Hepatocyte (in vitro differentiated cells): ENCODE measurements around the gene ANKRD44. TPM values are rescaled to one million over a fixed set of nuclear protein-coding genes. Genes with fewer than 3 reads are reported as not detected.

Experiments
- DNase-seq: peaks from one replicate; pipeline ENCODE4 v3.0.0-alpha.2; 2016; ENCODE audit warnings: low spot score
- H2AFZ ChIP-seq: fragments of 200-600 bp; sonication (generic); 2 replicates; pipeline ENCODE4 v1.6.0; 2016; ENCODE audit warnings: antibody characterized with exemption, mild to moderate bottlenecking
- H3K27ac ChIP-seq: fragments of 200-600 bp; sonication (generic); 2 replicates; pipeline ENCODE4 v1.5.1; 2016; ENCODE audit warnings: mild to moderate bottlenecking
- H3K27me3 ChIP-seq: fragments of 200-600 bp; sonication (generic); 2 replicates; pipeline ENCODE4 v1.6.1; 2016
- H3K36me3 ChIP-seq: fragments of 200-600 bp; sonication (generic); replicated peaks from 2 replicates; pipeline ENCODE4 v1.5.1; 2016; ENCODE audit warnings: low read depth; ENCODE audit not compliant: insufficient read depth
- H3K4me1 ChIP-seq: fragments of 200-600 bp; sonication (generic); 2 replicates; pipeline ENCODE4 v1.5.1; 2016; ENCODE audit warnings: mild to moderate bottlenecking, moderate library complexity; ENCODE audit not compliant: insufficient read depth
- H3K4me2 ChIP-seq: fragments of 200-600 bp; sonication (generic); 2 replicates; pipeline ENCODE4 v1.6.0; 2016
- H3K4me3 ChIP-seq: fragments of 200-600 bp; sonication (generic); 2 replicates; pipeline ENCODE4 v1.5.1; 2016; ENCODE audit warnings: mild to moderate bottlenecking
- H3K79me2 ChIP-seq: fragments of 200-600 bp; sonication (generic); 2 replicates; pipeline ENCODE4 v1.6.0; 2017; ENCODE audit warnings: mild to moderate bottlenecking
- H3K9me2 ChIP-seq: fragments of 200-600 bp; sonication (generic); replicated peaks from 2 replicates; pipeline ENCODE4 v1.6.0; 2017; ENCODE audit warnings: mild to moderate bottlenecking; ENCODE audit not compliant: insufficient read depth
- H3K9me3 ChIP-seq: fragments of 200-600 bp; sonication (generic); 2 replicates; pipeline ENCODE4 v1.5.1; 2016; ENCODE audit warnings: low read depth, mild to moderate bottlenecking
- H4K20me1 ChIP-seq: fragments of 200-600 bp; sonication (generic); 2 replicates; pipeline ENCODE4 v1.6.0; 2016; ENCODE audit warnings: mild to moderate bottlenecking; ENCODE audit not compliant: insufficient read depth, poor library complexity, severe bottlenecking
- EZH2 ChIP-seq: fragments of 200-600 bp; sonication (generic); IDR thresholded peaks from 2 replicates; pipeline ENCODE4 v1.6.1; 2016; ENCODE audit warnings: antibody characterized with exemption, mild to moderate bottlenecking, borderline replicate concordance
- EZH2phosphoT487 ChIP-seq: fragments of 200-600 bp; sonication (generic); IDR thresholded peaks from one replicate; pipeline ENCODE4 v1.6.1; 2018; ENCODE audit warnings: antibody characterized with exemption, mild to moderate bottlenecking, low read depth, moderate library complexity; ENCODE audit not compliant: unreplicated experiment, severe bottlenecking
- WGBS: methylation state at CpG from one replicate; pipeline ENCODE4 v1.1.6; 2016; ENCODE audit warnings: low lambda C conversion rate; ENCODE audit errors: missing lambda C conversion rate; 5-methylcytosine and 5-hydroxymethylcytosine counted together
- polyA plus RNA-seq: library from polyadenylated mRNA; unstranded; fragments of >200 nt; fragmentation: Nextera tagmentation; extraction: Ambion mirVana; gene quantifications from 2 replicates; pipeline ENCODE4 v1.2.1, GENCODE V29; 2016
- total RNA-seq: library from RNA; depleted of rRNA; stranded (reverse); fragments of >200 nt; gene quantifications from 2 replicates; pipeline ENCODE4 v1.2.3, GENCODE V29; 2014
- TF ChIP-seq, protein P1 (sequence below): fragments of 200-600 bp; sonication (generic); IDR thresholded peaks from 2 replicates; pipeline ENCODE4 v1.5.1; 2016; ENCODE audit warnings: antibody characterized with exemption, mild to moderate bottlenecking; ENCODE audit not compliant: poor library complexity

ANKRD44 gene
- total and polyA plus RNA-seq, 2 experiments from 2014 or later = 5.9 to 9.1 TPM

DNA sequence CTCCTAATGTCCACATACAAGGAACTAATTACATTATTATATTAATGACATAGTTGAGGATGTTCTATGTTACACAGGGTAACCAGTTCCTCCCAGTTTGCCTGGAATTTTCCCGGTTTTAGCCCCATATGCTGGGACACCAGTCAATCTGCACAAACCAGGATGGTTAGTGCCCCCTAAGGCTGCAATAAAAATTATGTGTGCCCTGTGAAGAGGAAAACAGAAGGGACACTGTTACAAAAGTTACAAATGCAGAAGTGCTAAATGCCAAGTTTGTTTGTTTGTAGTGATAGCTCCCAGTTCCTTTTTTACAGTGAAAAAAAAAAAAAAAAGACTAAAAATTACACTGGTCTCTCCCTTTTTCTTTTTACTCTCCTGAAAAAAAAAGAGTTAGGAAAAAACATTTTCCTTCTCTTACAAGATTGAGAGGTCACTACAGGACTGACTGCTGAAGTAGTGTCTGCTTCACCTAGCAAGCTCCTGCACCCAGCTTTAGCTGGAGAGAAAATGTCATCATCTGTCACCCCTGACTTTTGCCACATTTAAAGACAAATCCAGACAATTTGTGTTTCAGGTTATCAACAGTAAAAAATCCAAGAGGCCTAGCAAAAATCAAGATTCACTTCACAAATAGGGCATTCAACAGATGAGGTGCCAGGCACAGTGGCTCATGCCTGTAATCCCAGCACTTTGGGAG lies 3.2 kb downstream of the ANKRD44 start:
- Histone ChIP-seq H2AFZ (no peak overlapping the region), H3K79me2 (peaks cover 3% of the 10 kb centered on the region), H3K9me3 (no peaks in the 10 kb centered on the region), H3K4me2 (no peak overlapping the region), H3K4me1 (no peaks in the 10 kb centered on the region), H3K9me2 (no peaks in the 10 kb centered on the region), H3K4me3 (no peak overlapping the region), H3K27ac (no peak overlapping the region), H3K36me3 (no peaks in the 10 kb centered on the region), H3K27me3 (no peaks in the 10 kb centered on the region), H4K20me1 (no peaks in the 10 kb centered on the region)
- DNase-seq = no peak
- TF ChIP-seq, protein P1, sequence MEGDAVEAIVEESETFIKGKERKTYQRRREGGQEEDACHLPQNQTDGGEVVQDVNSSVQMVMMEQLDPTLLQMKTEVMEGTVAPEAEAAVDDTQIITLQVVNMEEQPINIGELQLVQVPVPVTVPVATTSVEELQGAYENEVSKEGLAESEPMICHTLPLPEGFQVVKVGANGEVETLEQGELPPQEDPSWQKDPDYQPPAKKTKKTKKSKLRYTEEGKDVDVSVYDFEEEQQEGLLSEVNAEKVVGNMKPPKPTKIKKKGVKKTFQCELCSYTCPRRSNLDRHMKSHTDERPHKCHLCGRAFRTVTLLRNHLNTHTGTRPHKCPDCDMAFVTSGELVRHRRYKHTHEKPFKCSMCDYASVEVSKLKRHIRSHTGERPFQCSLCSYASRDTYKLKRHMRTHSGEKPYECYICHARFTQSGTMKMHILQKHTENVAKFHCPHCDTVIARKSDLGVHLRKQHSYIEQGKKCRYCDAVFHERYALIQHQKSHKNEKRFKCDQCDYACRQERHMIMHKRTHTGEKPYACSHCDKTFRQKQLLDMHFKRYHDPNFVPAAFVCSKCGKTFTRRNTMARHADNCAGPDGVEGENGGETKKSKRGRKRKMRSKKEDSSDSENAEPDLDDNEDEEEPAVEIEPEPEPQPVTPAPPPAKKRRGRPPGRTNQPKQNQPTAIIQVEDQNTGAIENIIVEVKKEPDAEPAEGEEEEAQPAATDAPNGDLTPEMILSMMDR = peak; percentile 11
- no peak for TF ChIP-seq EZH2
- no peak for TF ChIP-seq EZH2phosphoT487
- 84% methylated on average over 1 of the region's 1 CpG for WGBS

DNA sequence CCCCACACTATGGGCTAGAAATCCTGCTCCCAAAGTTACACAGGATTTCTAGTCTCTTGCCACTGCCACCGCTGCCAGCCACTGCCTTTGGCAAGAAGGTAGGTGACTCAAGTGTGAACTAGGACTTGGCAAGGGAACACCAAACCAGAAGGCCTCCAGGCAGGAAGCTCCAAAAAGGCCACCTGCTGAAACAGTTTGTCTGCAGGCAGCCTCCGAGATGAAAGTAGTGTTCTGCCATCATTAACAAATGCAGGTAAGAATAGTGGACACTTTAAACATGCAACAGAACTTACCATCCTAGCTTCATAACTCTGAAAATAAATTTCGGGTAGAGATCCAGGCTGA lies 3.9 kb downstream of the ANKRD44 start:
- Histone ChIP-seq H3K27me3 (no peaks in the 10 kb centered on the region), H3K4me2 (no peak overlapping the region), H3K4me3 (no peak overlapping the region), H3K79me2 (peaks cover 3% of the 10 kb centered on the region), H3K9me2 (no peaks in the 10 kb centered on the region), H3K27ac (no peak overlapping the region), H4K20me1 (no peaks in the 10 kb centered on the region), H3K9me3 (no peaks in the 10 kb centered on the region), H2AFZ (no peak overlapping the region), H3K4me1 (no peaks in the 10 kb centered on the region), H3K36me3 (no peaks in the 10 kb centered on the region)
- no peak for DNase-seq
- TF ChIP-seq EZH2phosphoT487 (no peak), EZH2 (no peak)
- TF ChIP-seq, protein P1 = no peak
- 87% methylated on average over 3 of the region's 3 CpGs for WGBS

DNA sequence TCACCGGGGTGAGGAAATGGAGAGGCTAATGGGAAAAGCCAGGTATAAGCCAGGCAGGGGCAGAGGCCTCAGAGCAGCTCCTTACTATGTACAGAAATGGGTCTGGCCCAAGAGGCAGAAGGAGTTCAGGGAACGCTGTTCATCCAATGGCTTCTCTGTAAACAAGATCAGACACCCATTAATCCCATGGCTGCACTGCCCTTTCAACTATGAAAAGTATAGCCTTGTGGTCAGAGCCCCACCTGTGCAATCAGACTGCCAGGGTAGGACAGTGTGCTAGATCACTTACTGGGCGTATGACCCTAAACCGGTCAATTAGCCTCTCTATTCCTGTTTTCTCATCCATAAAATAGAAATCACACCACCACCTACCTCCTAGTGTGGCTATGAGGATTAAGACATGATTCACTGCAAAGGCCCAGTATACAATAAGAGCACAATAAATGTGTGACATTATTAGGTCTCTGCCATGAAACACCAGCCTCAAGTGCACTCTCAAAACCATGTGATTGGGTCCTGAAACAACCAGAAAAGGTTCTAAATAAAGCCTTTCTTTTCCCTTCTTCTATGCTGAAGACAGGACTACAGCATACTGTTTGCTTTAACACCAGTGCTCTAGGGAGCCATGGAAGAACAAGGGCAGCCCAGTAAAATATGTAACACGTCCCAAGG lies 4.4 kb downstream of the ANKRD44 start:
- Histone ChIP-seq H3K79me2 (peaks cover 3% of the 10 kb centered on the region), H3K4me1 (no peaks in the 10 kb centered on the region), H3K27ac (no peak overlapping the region), H3K9me2 (no peaks in the 10 kb centered on the region), H3K27me3 (no peaks in the 10 kb centered on the region), H2AFZ (no peak overlapping the region), H3K9me3 (no peaks in the 10 kb centered on the region), H3K36me3 (no peaks in the 10 kb centered on the region), H3K4me2 (no peak overlapping the region), H3K4me3 (no peak overlapping the region), H4K20me1 (no peaks in the 10 kb centered on the region)
- TF ChIP-seq EZH2phosphoT487 = no peak
- TF ChIP-seq, protein P1 = no peak
- no peak for TF ChIP-seq EZH2
- no peak for DNase-seq
- WGBS = 95% methylated on average over 5 of the region's 5 CpGs
